HG02943 (cell line): Measurements from ENCODE around the gene GADD45GIP1.
A peak's percentile ranks its signal among the peaks of the same experiment; 100 is the strongest.
"Not testable (repeated sequence)": the region's sequence is repeated elsewhere in the genome, so short reads cannot be mapped to it uniquely, and the experiment has no call there.

Source experiments
- ATAC-seq: cut with Tn5 transposase; IDR thresholded peaks from one replicate; pipeline ENCODE4 v1.9.1; 2021; ENCODE audit warnings: mild to moderate bottlenecking, low read depth, moderate library complexity; ENCODE audit not compliant: unreplicated experiment

The GADD45GIP1 gene

DNA sequence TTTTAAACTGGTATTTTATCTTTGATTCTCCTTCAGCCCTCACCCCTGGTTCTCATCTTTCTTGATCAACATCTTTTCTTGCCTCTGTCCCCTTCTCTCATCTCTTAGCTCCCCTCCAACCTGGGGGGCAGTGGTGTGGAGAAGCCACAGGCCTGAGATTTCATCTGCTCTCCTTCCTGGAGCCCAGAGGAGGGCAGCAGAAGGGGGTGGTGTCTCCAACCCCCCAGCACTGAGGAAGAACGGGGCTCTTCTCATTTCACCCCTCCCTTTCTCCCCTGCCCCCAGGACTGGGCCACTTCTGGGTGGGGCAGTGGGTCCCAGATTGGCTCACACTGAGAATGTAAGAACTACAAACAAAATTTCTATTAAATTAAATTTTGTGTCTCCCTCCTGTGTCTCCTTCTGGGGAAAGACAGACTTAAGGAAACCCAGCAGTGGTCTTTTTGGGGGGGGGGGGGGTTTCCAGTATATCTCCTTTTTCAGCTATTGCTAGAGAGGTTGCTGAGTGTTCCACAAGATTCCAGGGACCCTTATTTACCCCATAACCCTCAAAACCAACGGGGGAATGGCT lies 12.8 kb downstream of the GADD45GIP1 start:
- no peak for ATAC-seq

DNA sequence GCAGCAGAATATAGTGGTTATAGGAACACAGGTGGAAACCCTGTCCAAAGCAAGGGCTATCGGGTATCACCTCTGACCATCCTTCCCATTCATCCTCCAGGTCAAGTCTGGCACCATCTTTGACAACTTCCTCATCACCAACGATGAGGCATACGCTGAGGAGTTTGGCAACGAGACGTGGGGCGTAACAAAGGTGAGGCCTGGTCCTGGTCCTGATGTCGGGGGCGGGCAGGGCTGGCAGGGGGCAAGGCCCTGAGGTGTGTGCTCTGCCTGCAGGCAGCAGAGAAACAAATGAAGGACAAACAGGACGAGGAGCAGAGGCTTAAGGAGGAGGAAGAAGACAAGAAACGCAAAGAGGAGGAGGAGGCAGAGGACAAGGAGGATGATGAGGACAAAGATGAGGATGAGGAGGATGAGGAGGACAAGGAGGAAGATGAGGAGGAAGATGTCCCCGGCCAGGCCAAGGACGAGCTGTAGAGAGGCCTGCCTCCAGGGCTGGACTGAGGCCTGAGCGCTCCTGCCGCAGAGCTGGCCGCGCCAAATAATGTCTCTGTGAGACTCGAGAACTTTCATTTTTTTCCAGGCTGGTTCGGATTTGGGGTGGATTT lies 13.5 kb downstream of the GADD45GIP1 start:
- ATAC-seq = no peak

DNA sequence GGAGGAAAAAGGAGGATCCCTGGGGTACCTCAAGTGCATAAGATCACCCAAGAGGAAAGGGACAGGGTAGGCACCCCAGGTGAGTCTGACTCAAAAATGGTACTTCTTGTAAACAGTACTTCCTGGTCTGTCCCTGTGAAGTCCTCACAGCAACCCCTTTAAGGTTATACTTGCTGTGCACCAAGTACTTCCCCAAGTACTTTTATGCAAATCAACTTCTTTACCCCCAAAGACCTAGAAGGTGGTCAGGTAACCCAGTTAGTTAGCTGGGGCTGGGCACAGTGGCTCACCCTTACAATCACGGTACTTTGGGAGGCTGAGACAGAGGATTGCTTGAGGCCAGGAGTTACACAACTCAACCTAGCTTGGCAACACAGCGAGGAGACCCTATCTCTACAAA lies 16.1 kb downstream of the GADD45GIP1 start:
- ATAC-seq = no peak

DNA sequence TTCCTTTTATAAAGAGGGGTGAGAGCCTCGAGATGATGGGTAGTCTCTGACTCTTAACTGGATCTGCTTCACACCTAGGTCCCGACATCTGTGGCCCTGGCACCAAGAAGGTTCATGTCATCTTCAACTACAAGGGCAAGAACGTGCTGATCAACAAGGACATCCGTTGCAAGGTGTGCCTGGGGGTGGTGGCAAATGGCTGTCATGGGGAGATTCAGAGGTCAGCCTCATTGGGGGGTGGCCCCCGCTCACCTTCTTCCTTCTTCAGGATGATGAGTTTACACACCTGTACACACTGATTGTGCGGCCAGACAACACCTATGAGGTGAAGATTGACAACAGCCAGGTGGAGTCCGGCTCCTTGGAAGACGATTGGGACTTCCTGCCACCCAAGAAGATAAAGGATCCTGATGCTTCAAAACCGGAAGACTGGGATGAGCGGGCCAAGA lies 17.0 kb downstream of the GADD45GIP1 start:
- no peak for ATAC-seq

DNA sequence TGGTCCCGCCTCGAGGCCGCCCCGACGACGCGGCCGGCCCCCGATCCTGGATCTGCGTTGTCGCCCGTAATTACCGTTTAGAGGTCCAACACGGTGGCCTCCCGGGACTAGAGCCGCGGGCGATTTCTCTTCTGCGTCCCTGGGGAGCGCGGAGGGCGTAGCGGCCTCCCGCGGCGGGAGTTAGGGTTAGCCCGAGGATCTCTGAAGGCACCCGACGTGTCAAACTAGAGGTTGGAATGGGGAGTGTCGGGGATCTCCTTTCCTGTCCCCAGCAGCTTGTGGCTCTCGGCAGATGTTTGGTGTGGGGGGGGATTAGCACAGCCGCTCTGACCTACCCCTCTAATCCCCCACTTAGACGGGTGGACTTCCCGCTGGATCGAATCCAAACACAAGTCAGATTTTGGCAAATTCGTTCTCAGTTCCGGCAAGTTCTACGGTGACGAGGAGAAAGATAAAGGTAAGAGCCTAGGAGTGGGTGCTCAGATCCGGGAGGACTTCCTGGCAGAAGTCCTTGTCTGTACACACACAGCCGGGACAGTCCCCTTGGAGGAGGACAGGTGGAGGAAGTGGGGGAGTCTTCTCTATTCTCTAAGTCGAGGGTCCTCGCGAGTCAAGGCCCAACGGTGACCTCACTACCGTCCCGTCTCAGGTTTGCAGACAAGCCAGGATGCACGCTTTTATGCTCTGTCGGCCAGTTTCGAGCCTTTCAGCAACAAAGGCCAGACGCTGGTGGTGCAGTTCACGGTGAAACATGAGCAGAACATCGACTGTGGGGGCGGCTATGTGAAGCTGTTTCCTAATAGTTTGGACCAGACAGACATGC lies 18.0 kb downstream of the GADD45GIP1 start:
- no peak for ATAC-seq

DNA sequence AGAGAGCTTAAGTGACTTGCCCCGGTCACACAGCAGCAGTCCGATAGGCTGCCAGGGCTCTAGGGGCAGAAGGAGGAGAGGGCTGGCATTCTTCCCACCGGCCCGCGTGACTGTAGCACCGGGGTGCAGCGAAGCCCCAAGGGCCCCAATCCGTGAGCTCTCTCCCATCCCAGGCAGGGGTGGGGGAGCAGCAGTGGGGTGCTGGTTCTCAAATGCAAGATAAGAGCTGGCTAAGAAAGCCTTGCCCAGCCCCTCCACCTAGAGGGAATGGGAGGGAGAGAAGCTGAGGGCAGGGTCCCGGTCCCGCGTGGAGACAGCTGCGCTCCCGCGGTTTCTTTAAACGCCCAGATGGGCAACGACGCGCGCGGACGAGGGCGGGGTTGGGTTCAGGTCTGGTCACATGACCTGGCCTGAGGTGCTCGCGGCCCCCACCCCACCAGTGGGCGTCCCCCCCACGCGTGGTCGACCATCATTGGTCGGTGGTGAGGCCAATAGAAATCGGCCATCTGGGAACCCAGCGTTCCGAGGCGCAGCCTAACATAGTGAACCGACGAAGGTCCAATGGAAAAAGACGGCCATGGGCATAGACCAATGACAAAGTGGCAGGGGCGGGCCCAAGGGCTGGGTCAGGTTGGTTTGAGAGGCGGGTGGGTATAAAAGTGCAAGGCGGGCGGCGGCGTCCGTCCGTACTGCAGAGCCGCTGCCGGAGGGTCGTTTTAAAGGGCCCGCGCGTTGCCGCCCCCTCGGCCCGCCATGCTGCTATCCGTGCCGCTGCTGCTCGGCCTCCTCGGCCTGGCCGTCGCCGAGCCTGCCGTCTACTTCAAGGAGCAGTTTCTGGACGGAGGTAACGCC lies 18.9 kb downstream of the GADD45GIP1 start, which contains the start of gene CALR:
Gene CALR, plus strand, starts transcription at position 683 of the 852 bp plus-strand sequence. Its CDS starts 71 bp downstream, at position 754.
- peak; percentile 81 for ATAC-seq

DNA sequence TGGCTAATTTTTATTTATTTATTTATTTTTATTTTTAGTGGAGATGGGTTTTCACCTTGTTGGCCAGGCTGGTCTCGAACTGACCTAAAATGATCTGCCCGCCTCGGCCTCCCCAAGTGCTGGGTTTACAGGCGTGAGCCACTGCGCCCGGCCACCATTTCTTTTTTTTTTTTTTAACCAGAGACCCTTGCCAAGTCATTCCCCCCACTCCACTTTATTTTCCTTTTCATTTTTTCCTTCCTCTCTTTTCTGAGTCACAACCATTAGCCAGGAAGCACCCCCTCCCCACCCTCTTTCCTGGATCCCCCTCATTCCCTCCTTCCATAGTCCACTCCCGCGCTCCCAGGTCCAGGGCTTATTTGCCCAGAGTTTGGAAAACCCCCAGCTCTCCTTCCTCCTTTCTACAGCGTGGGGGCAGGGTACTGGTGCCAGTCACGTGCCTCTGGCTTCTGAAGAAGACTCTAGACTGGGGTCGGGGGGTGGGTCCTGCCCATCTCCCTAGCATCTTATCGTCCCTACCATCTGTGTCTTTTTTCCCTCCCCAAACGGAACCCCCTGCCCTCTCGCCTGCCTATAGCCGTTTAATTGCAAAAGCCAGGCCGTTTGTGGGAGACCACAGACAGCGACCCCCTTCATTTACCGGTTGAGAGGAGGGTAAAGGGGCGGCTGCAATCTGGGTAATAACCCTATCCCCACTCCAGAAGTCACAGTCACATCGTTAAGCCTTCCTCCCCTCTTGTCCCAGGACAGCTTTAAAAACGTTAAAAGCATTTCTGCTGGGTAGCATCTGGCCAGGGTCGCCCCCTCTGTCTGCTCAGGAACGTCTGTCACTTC lies 19.7 kb downstream of the GADD45GIP1 start:
- ATAC-seq = no peak

DNA sequence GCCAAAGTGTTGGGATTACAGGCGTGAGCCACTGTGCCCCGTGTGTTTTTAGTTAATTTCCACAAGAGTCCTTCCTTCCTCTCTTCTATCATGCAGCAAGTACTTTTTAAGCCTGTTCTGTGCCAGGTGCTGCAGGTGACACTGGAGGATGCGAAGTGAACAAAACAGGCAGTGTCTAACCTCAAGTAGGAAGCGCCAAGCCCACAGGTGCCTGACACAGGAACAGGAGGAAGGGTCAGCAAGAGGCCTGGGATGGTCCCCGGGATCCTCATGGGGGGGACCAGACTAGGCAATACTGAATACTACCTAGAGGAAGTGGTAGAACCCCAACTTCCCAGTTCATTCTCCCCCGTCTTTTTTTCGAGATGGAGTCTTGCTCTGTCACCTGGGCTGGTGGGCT lies 20.4 kb downstream of the GADD45GIP1 start:
- ATAC-seq = no peak

DNA sequence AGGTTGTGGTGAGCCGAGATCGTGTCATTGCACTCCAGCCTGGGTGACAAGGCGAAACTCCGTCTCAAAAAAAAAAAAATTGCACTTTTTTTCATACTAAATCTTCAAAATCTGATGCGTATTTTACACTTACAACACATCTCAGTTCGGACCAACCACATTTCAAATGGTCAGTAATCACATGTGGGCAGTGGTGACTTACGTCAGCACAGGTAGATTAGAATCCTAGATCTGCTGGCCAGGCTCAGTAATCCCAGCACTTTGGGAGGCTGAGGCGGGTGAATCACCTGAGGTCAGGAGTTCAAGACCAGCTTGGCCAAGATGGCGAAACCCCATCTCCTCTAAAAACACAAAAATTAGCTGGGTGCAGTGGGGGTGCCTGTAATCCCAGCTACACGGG lies 22.0 kb downstream of the GADD45GIP1 start:
- no peak for ATAC-seq

DNA sequence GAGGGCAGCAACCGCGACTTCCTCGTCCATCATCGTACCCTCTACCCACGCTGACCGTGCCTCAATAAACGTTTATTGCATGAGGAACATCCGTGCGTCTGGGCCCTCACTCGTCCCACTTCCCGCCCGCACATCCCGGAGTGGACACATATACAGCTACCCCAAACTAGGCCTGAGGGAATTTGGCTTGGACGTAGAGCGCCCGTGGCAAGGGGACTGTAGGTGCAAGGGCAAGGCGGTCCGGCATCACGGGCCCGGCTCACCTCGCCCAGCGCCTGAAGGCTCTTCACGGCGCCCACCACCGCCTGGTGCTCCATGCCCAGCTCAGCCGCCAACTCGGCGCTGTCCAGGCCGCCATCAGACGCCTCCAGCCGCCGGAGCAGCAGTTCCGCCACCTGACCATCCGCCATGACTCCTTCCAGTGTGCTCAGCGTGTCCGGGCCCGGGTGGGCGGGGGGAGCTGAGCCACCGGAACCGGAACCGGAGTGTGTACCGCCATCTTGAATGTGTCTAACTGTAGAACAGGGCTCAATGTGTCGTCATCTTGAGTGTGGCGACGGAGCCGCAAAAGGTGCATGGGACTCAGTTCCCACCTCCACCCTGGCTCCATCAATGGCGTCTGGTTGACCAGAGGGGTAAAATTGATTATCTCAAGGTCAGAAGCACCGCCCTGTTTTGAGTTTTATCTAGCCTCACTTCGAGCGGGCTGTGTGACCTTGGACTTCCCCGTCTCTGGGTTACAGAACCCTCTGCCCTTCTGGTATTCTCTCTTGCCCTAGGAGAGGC lies 23.5 kb downstream of the GADD45GIP1 start, which contains the start of gene FARSA:
Gene FARSA, minus strand, starts transcription at position 425 of the 786 bp plus-strand sequence. Its CDS starts 15 bp downstream, at position 410.
- peak; percentile 25 for ATAC-seq

DNA sequence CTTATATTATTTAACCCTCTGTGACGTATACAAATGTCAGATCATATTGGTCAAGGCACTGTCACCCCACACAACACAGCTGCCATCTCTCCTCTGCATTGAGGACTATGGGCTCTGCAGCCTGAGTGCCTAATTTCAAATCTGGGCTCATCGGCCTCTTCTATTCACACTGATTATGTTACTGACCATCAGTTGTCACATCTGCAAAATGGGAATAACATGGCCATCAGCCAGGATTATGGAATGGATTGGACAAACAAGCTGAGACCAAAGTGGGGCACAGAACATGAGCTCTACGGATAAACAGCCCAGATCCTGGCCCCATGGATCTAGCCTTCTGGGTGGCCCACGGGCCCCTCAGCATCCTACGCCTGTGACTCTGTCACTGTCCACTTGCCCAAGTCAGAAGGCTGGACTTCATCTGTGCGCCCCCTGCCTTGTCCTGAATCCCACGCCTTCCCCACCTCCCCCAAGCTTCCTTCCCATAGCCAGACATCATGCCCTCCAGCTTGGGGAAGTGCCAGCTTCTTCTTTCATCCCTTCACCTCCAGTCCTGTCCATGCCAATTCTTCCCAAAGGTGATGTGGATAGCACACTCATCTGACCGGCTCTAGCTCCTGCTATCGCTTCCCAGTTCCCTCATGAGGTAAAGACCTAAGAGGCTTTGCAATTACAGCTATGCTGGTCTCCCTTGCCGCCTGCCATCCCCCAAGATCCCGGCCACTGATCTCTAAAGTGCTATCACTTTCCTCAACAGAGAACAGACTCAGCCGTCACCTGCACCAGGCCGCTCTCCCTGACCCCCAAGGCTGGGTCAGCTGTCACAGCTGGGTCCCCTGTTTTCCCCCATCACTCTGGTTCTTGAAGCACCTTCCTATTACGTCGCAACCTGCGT lies 24.4 kb downstream of the GADD45GIP1 start:
- no peak for ATAC-seq

DNA sequence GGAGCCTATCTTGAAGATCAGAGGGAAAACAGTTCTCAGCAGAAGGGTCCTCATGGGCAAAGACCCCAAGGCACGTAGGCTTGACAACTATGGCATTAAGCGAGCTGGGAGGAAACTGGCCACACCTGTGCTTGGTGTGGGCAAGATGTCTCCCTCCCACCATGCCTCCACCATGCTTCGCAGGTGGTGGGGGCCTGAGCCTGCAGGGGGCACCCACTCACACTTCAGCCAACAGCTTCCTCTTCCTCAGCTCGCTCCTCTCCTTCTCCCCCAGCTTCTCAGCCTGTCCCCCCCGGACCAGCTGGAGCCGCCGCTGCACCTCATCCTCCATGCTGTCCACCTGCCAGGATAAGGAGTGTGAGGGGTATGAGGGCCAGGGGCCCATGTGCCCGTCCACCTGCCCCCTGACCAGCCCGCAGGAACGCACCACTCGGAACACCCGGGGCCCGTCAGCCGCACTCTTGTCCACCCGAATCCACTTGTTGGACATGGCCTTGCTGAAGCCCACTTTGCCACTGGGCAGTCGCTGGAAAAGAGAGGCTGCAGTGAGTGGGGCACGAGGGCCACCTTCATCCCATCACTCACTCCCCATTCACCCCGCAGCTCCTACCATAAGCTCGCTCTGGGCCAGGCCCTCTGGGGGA lies 26.9 kb downstream of the GADD45GIP1 start:
- no peak for ATAC-seq

DNA sequence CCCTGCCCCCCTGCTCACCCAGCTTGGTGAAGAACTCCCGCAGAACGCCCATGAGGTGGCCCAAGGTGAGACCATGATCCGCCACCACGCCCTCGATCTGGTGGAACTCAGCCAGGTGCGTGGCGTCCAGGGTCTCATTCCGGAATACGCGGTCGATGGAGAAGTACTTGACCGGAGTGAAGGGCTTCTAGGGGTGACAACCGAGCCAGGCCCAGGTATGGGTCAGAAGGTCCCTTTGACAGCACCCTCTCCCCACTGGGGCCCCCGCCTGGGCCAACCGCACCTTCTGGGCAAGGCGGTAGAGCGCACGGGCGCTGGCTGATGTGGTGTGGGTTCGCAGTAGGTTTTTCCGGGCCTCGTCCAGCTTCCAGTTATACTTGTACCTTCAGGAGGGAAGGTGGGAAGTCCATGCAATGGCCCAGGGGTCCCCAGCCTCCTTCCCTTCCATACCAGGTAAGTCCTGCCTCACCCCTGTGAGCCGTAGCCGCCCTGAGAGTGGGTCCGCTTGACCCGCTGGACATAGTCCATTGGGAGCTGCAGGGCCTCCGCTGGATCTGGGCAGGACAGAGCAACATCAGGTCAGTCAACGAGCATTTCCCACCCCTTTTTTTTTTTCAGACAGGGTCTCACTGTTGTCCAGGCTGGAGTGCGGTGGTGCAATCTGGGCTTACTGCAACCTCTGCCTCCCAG lies 32.3 kb downstream of the GADD45GIP1 start:
- no peak for ATAC-seq

DNA sequence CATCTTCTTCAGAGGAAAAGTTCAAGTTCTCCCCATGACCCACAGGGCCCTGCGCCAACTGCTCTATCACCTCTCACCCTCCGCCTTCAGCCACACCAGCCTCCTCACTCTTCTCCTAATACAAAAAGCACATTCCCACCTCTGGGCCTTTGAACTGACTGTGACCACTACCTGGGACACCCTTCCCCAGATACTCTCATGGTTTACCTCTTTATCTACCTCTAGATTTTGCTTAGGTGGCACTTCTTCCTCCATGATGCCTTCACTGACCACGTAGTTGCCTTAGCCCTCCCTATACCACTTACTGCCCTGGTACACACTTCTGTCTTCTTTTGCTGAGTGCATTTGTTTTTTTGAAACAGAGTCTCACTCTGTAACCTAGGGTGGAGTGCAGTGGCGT lies 34.1 kb downstream of the GADD45GIP1 start:
- ATAC-seq = no peak

DNA sequence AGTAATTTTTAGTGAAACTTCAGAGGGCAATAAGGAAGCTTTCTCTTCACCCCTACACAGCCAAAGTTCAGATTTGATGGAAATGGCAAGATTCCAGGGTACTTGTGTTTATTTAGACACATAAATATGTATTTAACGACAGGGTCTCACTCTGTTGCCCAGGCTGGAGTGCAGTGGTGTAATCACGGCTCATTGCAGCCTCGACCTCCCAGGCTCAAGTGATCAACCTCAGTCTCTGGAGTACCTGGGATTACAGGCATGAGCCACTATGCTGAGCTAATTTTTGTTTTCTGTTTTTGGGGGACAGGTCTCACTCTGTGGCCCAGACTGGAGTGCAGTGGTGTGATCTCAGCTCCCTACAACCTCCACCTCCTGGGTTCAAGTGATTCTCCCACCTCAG lies 36.0 kb downstream of the GADD45GIP1 start:
- no peak for ATAC-seq

DNA sequence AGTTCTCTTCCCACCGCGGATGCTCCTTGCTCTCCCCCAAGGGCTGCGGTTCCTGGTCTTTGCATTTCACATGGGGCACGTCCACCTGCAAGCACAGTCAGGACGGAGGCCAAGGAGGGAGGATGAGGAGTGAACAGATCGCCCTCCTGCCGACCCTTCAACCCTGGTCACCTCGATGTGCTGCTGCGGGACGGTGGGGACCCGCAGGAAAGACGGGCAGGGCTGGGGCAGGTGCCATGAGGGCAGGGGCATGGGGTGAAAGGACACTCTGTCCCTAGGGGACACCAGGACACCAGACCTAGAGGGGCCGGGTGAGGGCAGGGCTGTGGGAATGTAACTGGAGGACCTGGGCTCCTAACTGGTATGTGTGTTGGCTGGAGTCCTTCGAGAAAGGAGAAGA lies 38.8 kb downstream of the GADD45GIP1 start:
- no peak for ATAC-seq

DNA sequence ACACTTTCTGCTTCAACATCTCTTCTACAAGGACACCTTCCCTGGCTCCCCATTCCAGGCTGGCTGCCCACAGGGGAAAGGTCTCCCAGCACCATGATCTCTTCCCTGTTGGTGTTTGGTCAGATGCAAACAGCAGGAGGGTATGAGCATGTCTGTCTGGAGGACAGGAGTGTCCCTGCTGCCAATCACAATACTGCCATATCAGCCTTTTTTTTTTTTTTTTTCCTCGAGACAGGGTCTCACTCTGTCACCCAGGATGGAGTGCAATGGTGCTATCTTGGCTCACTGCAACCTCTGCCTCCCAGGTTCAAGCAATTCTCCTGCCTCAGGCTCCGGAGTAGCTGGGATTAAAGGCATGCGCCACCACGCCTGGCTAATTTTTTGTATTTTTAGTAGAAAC lies 41.2 kb downstream of the GADD45GIP1 start:
- not testable (repeated sequence) for ATAC-seq
